ENCODE measurements around the gene RPL18.
"Not testable (repeated sequence)": the region's sequence is repeated elsewhere in the genome, so short reads cannot be mapped to it uniquely, and the experiment has no call there.

RPL18 gene

GRCh38 chr19:48644355-48644754 is 25.4 kb upstream of the RPL18 start:
- no peak for DNase-seq

GRCh38 chr19:48642862-48643261 is 23.9 kb upstream of the RPL18 start:
- no peak for DNase-seq

- DNase-seq = no peak
Measured at GRCh38 chr19:48641850-48642249, 22.9 kb upstream of the RPL18 start.

GRCh38 chr19:48639483-48640375 is 20.8 kb upstream of the RPL18 start:
- DNase-seq = peak; percentile 52

- DNase-seq = no peak
Measured at GRCh38 chr19:48638831-48639381, 19.9 kb upstream of the RPL18 start.

GRCh38 chr19:48637948-48638830 is 19.2 kb upstream of the RPL18 start:
- peak; percentile 95 for DNase-seq

GRCh38 chr19:48637449-48637947 is 18.5 kb upstream of the RPL18 start:
- DNase-seq = peak; percentile 100

GRCh38 chr19:48636859-48637448 is 18.0 kb upstream of the RPL18 start, which contains the start of gene DBP:
DBP (minus strand) TSS chr19:48637379; CDS start chr19:48636994, 385 bp downstream.
- DNase-seq = peak; percentile 44

- no peak for DNase-seq
Measured at GRCh38 chr19:48635966-48636858, 17.2 kb upstream of the RPL18 start.

GRCh38 chr19:48635263-48635965 is 16.4 kb upstream of the RPL18 start:
- DNase-seq = peak; percentile 66

- peak; percentile 94 for DNase-seq
Measured at GRCh38 chr19:48634424-48635262, 15.7 kb upstream of the RPL18 start.

GRCh38 chr19:48634036-48634342 is 15.0 kb upstream of the RPL18 start:
- DNase-seq = no peak

GRCh38 chr19:48633148-48634035 is 14.4 kb upstream of the RPL18 start:
- no peak for DNase-seq

GRCh38 chr19:48632692-48633147 is 13.7 kb upstream of the RPL18 start:
- DNase-seq = no peak

- not testable (repeated sequence) for DNase-seq
Measured at GRCh38 chr19:48632286-48632685, 13.3 kb upstream of the RPL18 start.

GRCh38 chr19:48631225-48631624 is 12.2 kb upstream of the RPL18 start:
- no peak for DNase-seq

- DNase-seq = no peak
Measured at GRCh38 chr19:48630296-48631063, 11.5 kb upstream of the RPL18 start.
